ENCODE measurements around the gene DCAF6.

- TF ChIP-seq CTCF (conservative IDR thresholded peaks at IDR 0.05 in 1 of 2, IDR thresholded peaks at IDR 0.05 in 1 of 2; ENCODE audit: extremely low read depth in 1 of 2, insufficient read depth in 1 of 2, low read depth in 1 of 2, low read length in 2 of 2) (no peak), EZH2 (IDR thresholded peaks at IDR 0.05; ENCODE audit: borderline replicate concordance, low read length) (no peak)
These were observed 59.8 kb downstream of the DCAF6 start for GRCh38 chr1:167996266-167996665.

Measured in mammary epithelial cell (primary cell).